Measurements from ENCODE around the gene LIPA. TPM values are rescaled to one million over a fixed set of nuclear protein-coding genes. Genes with fewer than 3 reads are reported as not detected.
A peak's percentile ranks its signal among the peaks of the same experiment; 100 is the strongest.

Gene LIPA
- total and polyA plus RNA-seq, 2 of the 4 experiments (the other 2 are of a cell fraction), result 23.1 to 31.9 TPM

DNA sequence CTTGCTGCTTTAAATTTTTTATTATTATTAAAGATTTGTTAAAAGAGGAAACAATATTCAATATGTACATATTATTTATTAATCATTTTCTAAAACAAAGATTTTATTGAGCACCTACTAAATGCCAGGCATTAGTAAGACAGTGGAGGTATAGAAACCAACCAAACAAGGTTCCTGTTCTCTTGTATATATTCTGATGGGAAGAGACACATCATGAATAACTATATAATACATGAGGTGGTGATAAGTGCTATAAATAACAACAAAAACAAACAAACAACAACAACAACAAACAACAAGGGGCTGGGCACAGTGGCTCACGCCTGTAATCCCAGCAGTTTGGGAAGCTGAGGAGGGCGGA is 630 bp upstream of the LIPA start:
- in situ Hi-C loops (cut with MboI; ENCODE audit: low sequenced_read_pairs) (no loop called here), intact Hi-C loops (cut with micrococcal nuclease) (no loop called here), dilution Hi-C loops (cut with HindIII; ENCODE audit: low sequenced_read_pairs, unreplicated experiment) (no loop called here)
- Histone ChIP-seq H4K91ac (ENCODE audit: insufficient read depth, low read depth, low read length) (no peak overlapping the region), H3K27ac (ENCODE audit: insufficient read depth, low read length) (no peak overlapping the region), H2AK9ac (replicated peaks; ENCODE audit: low read depth, low read length, poor library complexity) (no peak overlapping the region), H3K9me3 (ENCODE audit: control insufficient read depth, insufficient read depth, low read length) (peaks cover 3% of the 10 kb centered on the region; the same call in 1 of the 2 replicates), H3K4me1 (ENCODE audit: control insufficient read depth, insufficient read depth, low read length) (no peaks in the 10 kb centered on the region), H3K9ac (ENCODE audit: low read depth, low read length) (no peak overlapping the region), H3K36me3 (ENCODE audit: control insufficient read depth, insufficient read depth, low read length) (no peaks in the 10 kb centered on the region), H3K56ac (ENCODE audit: extremely low read depth, insufficient read depth, low read length) (no peak overlapping the region), H3K18ac (ENCODE audit: low read depth, low read length) (no peak overlapping the region), H3K4me2 (ENCODE audit: low read depth, low read length) (0 out of 2 replicates have a peak overlapping the region, but pooled peaks have one; percentile 42), H4K5ac (ENCODE audit: low read depth, low read length) (no peak overlapping the region), H3K23ac (ENCODE audit: low read depth, low read length) (no peak overlapping the region), H2AFZ (replicated peaks; ENCODE audit: low read length, poor library complexity) (no peak overlapping the region), H3K4me3 (ENCODE audit: insufficient read depth, low read depth, low read length) (peak overlapping the region; percentile 3; the same call in 1 of the 2 replicates), H3K27me3 (ENCODE audit: control insufficient read depth, insufficient read depth, low read length) (peaks cover 2% of the 10 kb centered on the region; the same call in 1 of the 2 replicates), H3K14ac (replicated peaks; ENCODE audit: low read depth, low read length) (no peak overlapping the region), H4K20me1 (ENCODE audit: insufficient read depth, low read length) (no peaks in the 10 kb centered on the region), H2BK15ac (ENCODE audit: low read depth, low read length) (no peak overlapping the region), H2AK5ac (ENCODE audit: low read depth, low read length) (no peak overlapping the region), H2BK20ac (ENCODE audit: low read depth, low read length) (no peak overlapping the region), H2BK120ac (ENCODE audit: low read depth, low read length) (no peak overlapping the region), H4K8ac (ENCODE audit: low read depth in 2 of 2, low read length in 2 of 2) (no peak overlapping the region; a peak in 1 of 4 replicates), H3K79me1 (ENCODE audit: low read depth in 1 of 2, low read length in 2 of 2) (peaks cover 3 to 6% of the 10 kb centered on the region in 2 experiments; a peak in 2 of 4 replicates), H3K9me1 (ENCODE audit: insufficient read depth, low read length) (no peaks in the 10 kb centered on the region), H3K4ac (ENCODE audit: low read depth, low read length) (no peak overlapping the region), H2BK5ac (ENCODE audit: low read depth, low read length, poor library complexity, severe bottlenecking) (no peak overlapping the region)
- no peak for ATAC-seq (ENCODE audit: low read depth)
- TF ChIP-seq BHLHE40 (IDR thresholded peaks at IDR 0.05; ENCODE audit: low read depth, low read length) (no peak), NFE2L2 (IDR thresholded peaks at IDR 0.05; ENCODE audit: low read depth, low read length) (no peak)
- no TSS peak for BruUV-seq (replicated peaks)
- ChIA-PET CTCF (no interaction called here), POLR2A (ENCODE audit: unreplicated experiment) (no interaction called here)
- WGBS, 2 experiments (ENCODE audit: extremely low coverage in 2 of 2, insufficient read length in 1 of 2), result no CpG with 5 or more reads among the region's 2 CpGs
- DNase-seq, result no peak

Data from IMR-90 (cell line).